ENCODE data around the gene NOX3. TPM values are rescaled to one million over a fixed set of nuclear protein-coding genes. Genes with fewer than 3 reads are reported as not detected.

NOX3 gene
- total and polyA plus RNA-seq, 2 donors from 2014 or later, result not detected

GRCh38 chr6:155422635-155423034 lies 33.0 kb downstream of the NOX3 start:
- Histone ChIP-seq H3K9me3 (ENCODE audit: control insufficient read depth in 2 of 3, insufficient read depth in 1 of 3, low read length in 3 of 3) (no peaks in the 10 kb centered on the region), H3K27me3 (ENCODE audit: control insufficient read depth, insufficient read depth, low read length) (no peaks in the 10 kb centered on the region), H3K9ac (ENCODE audit: low read length in 3 of 3) (no peak overlapping the region), H3K36me3 (ENCODE audit: control insufficient read depth in 2 of 3, insufficient read depth in 3 of 3, low read length in 3 of 3) (no peaks in the 10 kb centered on the region), H3K4me3 (ENCODE audit: low read length in 3 of 3) (no peak overlapping the region), H3K4me1 (ENCODE audit: control insufficient read depth in 2 of 3, insufficient read depth in 2 of 3, low read depth in 1 of 3, low read length in 3 of 3) (peaks cover 0 to 4% (median 0%) of the 10 kb centered on the region in 3 donors), H3K27ac (ENCODE audit: low read depth in 2 of 2, low read length in 2 of 2) (no peak overlapping the region)
- FAIRE-seq, result no peak
- peak in 4 of 5 donors; percentile 41 to 65 (median 52) for DNase-seq
- no peak for TF ChIP-seq CTCF (IDR thresholded peaks at IDR 0.05; ENCODE audit: borderline replicate concordance, extremely low read depth, insufficient read depth)
- intact Hi-C loops (cut with DNase I), result no loop called here

GRCh38 chr6:155420492-155420891 lies 35.1 kb downstream of the NOX3 start:
- H3K27ac ChIP-seq (ENCODE audit: low read depth in 2 of 2, low read length in 2 of 2), result no peak overlapping the region
- no peak for TF ChIP-seq CTCF (IDR thresholded peaks at IDR 0.05; ENCODE audit: borderline replicate concordance, extremely low read depth, insufficient read depth)
- FAIRE-seq (no peak), DNase-seq (no peak)
- H3K27me3 ChIP-seq (ENCODE audit: control insufficient read depth, insufficient read depth, low read length), result no peaks in the 10 kb centered on the region
- H3K4me3 ChIP-seq (ENCODE audit: low read length in 3 of 3), result no peak overlapping the region
- no peaks in the 10 kb centered on the region for H3K36me3 ChIP-seq (ENCODE audit: control insufficient read depth in 2 of 3, insufficient read depth in 3 of 3, low read length in 3 of 3)
- H3K4me1 ChIP-seq (ENCODE audit: control insufficient read depth in 2 of 3, insufficient read depth in 2 of 3, low read depth in 1 of 3, low read length in 3 of 3), result peaks cover 0 to 4% (median 0%) of the 10 kb centered on the region in 3 donors
- no peak overlapping the region for H3K9ac ChIP-seq (ENCODE audit: low read length in 3 of 3)
- H3K9me3 ChIP-seq (ENCODE audit: control insufficient read depth in 2 of 3, insufficient read depth in 1 of 3, low read length in 3 of 3), result no peaks in the 10 kb centered on the region
- intact Hi-C loops (cut with DNase I), result no loop called here

- TF ChIP-seq CTCF (IDR thresholded peaks at IDR 0.05; ENCODE audit: borderline replicate concordance, extremely low read depth, insufficient read depth), result no peak
- Histone ChIP-seq H3K9ac (ENCODE audit: low read length in 3 of 3) (no peak overlapping the region), H3K9me3 (ENCODE audit: control insufficient read depth in 2 of 3, insufficient read depth in 1 of 3, low read length in 3 of 3) (no peaks in the 10 kb centered on the region), H3K36me3 (ENCODE audit: control insufficient read depth in 2 of 3, insufficient read depth in 3 of 3, low read length in 3 of 3) (no peaks in the 10 kb centered on the region), H3K27me3 (ENCODE audit: control insufficient read depth, insufficient read depth, low read length) (no peaks in the 10 kb centered on the region), H3K4me3 (ENCODE audit: low read length in 3 of 3) (no peak overlapping the region), H3K4me1 (ENCODE audit: control insufficient read depth in 2 of 3, insufficient read depth in 2 of 3, low read depth in 1 of 3, low read length in 3 of 3) (peaks cover 0 to 4% (median 0%) of the 10 kb centered on the region in 3 donors), H3K27ac (ENCODE audit: low read depth in 2 of 2, low read length in 2 of 2) (no peak overlapping the region)
- FAIRE-seq (no peak), DNase-seq (no peak)
- intact Hi-C loops (cut with DNase I), result no loop called here
These were observed 36.5 kb downstream of the NOX3 start for GRCh38 chr6:155419161-155419560.
